ENCODE measurements around the gene NAGK.
"Not testable (repeated sequence)": the region's sequence is repeated elsewhere in the genome, so short reads cannot be mapped to it uniquely, and the experiment has no call there.

NAGK gene

DNA sequence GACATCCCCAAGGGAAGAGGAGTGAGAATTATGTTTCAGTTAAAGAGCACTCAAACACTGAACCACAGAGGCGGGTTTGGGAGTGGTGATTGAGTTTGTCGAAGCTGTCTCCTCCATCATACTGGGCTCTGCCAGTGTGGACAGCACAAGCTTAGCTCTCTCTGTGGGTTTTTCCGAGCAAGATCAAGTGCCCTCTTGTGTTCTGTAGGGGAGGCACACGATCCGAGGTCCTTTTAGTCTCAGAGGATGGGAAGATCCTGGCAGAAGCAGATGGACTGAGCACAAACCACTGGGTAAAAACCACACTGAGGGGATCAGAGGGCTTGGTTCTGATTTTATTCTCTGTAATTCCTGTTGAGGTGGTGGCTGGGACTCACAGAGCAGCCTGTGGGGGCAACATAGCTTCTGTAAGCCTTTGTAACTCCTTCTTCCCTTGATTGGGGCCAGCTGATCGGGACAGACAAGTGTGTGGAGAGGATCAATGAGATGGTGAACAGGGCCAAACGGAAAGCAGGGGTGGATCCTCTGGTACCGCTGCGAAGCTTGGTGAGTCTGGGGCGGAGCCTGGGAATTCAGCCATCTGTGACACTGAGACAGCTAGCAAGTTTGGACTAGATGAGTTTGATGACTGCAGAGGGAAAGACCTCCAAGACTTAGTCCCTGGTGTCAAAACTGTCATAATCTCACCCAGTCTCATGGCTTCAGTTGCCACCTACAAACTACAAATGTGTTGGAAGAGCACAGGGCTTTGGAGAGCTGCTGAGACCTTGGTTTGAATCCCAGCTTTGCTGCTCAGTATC, 2.0 kb downstream of the NAGK start:
- no peak for DNase-seq

DNA sequence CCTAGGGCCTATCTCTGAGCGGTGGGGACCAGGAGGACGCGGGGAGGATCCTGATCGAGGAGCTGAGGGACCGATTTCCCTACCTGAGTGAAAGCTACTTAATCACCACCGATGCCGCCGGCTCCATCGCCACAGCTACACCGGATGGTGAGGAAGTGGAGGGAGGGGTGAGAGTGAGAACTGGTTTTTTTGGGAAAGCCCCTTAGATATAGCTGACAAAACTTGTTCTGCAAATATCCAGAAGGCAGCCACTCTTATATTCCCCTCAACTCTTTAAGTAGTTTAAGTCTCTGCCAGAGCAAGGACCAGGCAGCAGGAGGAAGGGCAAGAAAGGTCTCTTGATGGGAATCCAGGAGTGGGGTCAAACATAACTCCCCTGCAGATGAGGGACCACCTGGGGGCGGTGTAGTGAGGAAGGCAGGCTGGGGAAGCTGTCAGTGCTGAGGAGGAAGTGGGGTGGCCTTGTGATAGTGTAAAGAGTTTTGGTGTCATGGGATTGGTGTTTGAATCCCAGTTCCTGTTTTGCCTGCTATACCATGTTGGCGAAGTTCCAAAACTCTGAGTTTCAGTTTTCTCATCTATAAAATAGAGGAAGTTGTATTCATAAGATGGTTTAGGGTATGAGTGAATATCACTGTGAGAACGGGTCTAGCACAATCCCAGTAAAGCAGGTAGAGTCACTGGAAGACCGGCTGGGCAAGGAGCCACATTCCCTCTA, 3.4 kb downstream of the NAGK start:
- no peak for DNase-seq

DNA sequence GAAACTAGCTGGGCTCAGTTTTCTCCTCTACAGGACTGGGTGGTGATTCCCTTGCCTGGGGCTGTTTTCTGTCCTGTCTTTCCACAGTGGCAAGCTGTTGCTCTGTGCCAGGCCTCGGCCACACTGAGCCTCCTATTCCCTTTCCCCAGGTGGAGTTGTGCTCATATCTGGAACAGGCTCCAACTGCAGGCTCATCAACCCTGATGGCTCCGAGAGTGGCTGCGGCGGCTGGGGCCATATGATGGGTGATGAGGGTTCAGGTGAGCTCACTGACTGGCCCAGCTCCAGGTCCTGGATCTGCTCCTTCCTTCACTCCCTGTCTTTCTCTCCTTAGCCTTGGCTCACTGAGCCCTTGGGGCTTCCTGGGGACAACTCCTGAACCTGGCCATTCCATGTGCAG, 4.0 kb downstream of the NAGK start:
- DNase-seq, result no peak

DNA sequence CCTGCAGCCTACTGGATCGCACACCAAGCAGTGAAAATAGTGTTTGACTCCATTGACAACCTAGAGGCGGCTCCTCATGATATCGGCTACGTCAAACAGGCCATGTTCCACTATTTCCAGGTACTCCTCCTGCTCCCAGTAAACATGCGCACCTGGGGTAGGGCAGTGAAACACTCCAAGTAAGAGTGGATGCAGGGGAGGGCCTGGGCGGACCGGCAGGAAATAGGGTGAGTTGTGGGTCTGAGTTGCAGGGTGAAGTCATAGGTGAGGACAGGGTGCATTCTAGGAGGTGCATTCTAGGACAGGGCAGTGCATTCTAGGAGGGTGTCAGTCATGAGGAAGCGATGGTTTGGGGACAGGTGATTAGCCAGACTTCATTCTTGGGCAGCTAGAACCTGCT, 5.0 kb downstream of the NAGK start:
- no peak for DNase-seq

DNA sequence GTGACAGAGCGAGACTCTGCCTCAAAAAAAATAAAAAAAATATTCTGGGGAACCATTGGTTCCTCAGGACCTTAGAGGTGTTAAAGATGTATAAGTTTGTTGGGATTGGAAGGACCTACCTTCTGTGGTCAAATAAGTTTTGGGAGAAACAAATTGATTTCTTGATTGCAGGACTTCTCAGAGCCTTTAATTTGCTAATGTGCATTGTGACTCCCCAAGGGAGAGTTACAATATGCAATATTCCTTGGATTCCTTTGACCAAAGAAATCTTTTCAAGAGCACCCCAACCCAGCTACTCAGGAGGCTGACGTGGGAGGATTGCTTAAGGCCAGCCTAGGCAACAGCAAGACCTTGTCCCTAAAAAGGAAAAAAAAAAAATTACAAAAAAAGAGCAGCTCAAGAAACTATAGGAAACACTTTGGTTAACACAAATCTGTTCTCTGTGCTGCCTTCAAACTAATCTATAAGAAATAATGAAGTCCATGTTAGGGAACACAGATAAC, 6.5 kb downstream of the NAGK start:
- DNase-seq, result no peak

DNA sequence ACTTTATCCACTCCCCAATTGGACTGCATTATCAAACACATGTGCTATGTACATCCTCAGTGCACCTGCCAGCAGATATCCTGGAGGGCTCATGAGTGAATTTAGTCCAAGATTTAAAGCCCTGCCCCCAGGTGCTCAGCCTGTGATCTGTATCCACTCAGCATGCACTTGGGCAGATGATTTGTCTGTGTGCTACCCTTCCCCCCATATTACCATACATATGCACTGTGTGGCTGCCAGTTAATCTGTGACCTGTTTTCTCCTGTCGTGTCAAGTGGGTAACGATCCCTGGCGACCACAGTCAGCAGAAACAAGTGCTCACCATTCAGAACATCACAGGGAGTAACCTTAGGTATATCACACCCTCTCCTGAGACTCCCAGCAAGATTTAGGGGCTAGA, 10.2 kb downstream of the NAGK start:
- no peak for DNase-seq

DNA sequence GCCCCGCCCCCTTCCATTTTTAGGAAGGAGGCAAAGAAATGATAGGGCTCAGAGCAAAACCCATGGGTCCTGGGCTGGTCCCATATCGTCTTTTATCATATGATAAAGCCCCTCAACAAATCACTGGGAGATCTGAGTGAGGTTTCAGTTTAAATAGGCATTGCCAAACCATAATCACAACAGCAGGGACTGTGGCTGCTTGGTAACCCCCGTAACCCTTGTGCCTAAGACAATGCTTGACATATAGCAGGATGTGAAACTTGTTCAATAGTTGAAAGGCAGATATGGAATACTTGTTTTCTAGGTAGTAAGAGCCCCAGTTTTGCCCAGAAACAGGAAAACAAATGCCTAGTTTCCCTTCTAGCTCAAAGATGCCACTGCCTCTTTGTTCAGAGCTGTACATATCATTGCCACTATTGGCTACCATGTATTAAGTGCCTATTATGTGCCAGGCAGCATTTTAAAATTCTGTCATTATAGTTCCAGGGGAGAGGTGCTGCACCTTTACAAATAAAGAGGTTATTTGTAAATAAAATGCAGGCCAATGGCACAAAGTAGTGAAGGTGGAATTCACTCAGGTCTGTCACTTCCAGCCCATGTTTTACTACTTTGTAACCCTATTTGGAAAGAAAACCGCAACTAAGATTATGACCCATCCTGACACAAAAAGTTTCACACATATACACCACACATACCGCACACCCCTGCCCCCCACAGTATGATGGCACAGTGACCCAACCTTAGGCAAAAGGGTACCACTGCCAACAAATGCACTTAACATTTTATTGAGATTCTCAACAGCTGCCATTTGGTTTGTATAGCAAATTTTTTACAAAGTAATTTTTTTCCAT, 14.2 kb downstream of the NAGK start:
- DNase-seq, result no peak

DNA sequence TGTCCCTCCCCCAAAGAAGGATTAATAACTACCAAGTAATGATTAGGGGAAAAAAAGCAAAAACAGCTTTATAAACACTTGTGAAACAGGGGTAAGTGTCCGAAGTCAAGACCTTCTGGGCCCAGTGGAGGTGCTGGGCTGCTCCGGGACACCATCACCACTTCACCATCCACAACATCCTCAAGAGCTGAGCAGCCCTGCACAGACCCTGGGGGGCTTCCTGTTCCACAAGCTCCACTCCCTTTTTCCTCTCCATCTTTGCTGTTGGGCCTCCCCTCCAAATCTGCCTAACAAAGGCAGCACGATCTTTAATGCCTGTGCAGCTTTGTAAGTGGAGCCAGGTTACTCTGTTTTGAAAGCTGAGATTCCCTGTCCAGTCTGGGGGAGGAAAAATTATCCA, 14.8 kb downstream of the NAGK start:
- not testable (repeated sequence) for DNase-seq

DNA sequence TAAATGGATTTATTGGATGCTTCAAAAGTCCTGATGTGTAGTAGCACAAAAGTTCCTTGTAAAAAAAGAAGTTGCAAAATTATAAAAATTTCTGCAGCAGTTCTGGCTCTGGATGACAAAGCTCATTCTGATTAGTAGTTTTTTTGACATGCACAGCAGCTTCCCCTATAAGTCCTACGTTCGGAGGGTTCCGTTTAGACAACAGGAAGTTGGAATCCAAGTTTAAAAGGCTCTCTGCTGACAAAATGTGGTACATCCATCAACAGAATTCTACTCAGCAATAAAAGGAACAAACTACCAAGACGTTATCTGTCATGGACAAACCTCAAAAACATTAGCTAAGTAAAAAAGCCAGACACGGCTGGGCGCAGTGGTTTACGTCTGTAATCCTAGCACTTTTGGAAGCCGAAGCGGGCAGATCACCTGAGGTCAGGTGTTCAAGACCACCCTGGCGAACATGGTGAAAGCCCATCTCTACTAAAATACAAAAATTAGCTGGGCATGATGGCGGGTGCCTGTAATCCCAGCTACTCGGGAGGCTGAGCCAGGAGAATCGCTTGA, 15.4 kb downstream of the NAGK start:
- not testable (repeated sequence) for DNase-seq

DNA sequence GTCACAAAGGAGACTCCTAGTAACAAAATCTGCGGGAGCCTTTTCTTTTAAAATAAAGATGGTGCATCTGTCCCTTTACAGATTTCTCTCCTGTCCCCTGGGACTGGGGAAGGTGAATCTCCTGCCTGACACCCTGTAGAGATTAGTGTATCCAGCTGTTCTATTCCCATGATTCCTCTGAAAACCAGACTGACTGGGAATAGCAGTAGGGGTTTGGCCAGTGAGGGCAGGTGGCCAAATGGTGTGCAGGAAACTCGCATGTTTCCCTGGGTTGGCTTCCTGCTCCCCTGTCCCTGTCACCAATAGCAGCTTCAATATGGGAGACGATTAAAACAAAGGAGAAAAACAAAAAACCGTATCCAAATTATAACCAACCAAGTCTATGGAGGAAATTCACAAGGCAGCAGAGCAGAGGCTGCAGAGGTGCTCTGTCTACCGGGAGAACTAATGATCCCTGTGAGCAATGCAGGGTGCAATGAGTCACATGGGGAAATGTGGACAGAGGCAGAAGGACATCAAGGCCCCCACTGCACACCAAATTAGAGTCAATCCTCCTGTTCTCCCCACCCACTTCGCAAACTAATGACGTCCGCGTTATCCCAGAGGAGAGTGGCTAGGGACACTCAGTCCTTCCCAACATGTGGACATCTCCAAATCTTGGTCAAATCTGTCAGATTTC, 17.0 kb downstream of the NAGK start:
- not testable (repeated sequence) for DNase-seq

DNA sequence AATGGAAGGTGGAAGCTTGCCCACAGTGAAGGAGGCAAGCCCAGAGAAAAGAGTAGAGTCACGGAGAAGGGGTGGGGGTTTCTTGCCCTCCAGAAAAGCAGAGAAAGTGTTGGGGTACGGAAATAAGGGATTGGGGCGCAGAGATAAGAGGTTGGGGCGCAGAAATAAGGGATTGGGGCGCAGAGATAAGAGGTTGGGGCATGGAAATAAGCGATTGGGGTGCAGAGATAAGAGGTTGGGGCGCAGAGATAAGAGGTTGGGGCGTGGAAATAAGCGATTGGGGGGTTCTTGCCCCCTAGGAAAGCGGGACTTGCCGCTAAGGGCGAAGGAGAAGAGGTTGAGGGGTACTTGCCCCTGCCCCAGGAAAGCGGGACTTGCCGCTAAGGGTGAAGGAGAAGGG, 21.0 kb downstream of the NAGK start:
- not testable (repeated sequence) for DNase-seq

DNA sequence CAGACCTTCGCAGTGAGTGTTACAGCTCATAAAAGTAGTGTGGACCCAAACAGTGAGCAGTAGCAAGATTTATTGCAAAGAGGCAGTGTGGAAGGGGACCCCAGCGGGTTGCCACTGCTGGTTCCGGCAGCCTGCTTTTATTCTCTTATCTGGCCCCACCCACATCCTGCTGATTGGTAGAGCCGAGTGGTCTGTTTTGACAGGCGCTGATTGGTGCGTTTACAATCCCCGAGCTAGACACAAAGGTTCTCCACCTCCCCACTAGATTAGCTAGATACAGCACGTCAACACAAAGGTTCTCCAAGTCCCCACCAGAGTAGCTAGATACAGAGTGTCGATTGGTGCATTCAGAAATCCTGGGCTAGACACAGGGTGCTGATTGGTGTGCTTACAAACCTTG, 23.4 kb downstream of the NAGK start:
- not testable (repeated sequence) for DNase-seq

DNA sequence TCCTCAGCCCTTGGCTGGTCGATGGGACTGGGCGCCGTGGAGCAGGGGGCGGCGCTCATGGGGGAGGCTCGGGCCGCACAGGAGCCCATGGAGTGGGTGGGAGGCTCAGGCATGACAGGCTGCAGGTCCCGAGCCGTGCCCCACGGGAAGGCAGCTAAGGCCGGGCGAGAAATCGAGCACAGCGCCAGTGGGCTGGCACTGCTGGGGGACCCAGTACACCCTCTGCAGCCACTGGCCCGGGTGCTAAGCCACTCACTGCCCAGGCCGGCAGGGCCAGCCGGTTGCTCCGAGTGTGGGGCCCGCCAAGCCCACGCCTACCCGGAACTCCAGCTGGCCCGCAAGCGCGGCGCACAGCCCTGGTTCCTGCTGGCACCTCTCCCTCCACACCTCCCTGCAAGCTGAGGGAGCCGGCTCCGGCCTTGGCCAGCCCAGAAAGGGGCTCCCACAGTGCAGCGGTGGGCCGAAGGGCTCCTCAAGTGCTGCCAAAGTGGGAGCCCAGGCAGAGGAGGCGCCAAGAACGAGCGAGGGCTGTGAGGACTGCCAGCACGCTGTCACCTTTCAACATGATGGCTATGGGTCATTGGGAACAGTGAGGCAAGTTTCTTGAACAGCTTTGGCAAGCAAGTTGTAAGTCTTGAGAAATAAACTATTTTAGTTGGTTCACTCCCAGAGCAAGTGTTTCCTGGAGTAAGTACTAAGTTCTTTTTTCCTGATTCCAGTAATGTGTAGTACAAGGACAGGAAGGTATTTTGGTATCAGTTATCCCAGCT, 24.2 kb downstream of the NAGK start:
- DNase-seq, result not testable (repeated sequence)

DNA sequence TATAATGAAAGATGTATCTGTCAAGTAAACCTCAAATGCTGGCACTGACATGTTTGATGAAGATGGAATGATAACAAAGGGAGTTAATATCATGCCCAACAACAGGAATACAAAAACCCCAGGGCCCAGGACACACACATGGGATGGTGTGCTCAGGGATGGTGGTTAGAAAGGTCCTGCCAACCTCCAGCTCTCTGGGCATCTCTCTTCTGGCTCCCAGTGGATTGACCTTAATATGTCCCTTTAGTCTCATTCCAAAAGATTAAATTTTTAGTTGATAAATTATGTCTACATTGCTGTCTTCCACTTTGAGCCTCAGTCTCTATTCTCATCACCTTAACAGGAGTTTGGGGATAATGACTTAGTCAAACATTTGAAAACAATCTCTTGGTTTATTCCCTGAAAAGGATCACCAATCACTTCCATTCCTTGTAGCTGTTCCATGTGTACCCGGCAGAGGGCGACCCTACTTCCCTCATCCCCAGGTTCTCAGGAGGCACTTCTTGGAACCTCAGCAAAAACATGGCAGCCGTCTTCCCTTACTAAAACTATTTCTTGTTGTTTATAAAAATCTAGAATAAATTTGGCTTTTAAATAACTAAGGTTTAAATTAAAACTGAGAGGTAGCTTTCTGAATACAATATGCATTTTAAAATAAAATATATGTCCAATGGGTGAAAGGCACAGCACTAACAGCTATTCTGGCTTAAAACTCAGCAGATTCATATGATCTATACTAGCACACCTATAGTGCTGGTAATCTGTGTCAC, 31.9 kb downstream of the NAGK start:
- peak; percentile 4 for DNase-seq

DNA sequence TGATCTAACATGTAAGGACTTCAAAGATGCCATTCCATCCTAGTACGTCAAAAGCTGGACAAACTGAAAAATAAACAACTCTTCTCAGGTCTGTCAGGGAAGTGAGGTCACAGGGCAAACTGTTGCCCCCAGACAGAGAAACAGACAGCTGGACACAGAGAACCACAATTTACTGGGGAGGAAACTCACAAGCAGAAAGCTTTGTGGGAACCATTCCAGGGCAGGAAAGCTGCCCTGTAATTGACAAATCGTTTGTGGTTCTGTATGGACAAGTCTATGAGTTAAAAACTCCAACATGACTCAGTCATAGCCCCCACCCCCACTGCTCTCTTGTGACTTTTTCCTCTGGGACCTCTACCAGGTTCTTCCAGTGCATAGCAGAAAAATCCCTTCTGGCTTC, 33.2 kb downstream of the NAGK start:
- no peak for DNase-seq

DNA sequence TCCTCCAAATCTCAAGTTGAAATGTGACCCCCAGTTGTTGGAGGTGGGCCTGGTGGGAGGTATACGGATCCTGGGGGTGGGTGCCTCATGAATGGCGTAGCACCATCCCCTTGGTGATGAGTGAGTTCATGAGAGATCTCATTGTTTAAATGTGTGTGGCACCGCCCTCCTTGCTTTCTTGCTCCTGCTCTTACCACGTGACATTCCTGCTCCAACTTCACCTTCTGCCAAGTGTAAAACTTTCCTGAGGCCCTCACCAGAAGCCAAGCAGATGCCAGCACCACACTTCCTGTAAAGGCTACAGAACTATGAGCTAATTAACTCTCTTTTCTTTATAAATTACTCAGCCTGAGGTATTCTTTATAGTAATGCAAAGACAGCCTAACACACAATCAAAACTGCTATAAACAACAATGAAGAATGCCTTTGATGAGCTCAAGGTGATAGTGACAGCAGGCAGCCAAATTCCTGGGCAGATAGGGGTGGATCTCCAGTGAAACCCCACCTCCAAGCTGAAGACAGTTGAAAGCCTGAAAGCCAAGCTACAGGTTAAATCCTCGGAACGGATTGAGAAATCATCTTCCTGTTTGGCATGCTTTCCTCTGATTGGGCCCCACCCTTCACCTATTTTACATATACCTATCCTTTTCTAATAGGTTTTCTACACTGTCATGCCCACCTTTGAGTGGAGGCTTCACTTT, 34.7 kb downstream of the NAGK start:
- no peak for DNase-seq

DNA sequence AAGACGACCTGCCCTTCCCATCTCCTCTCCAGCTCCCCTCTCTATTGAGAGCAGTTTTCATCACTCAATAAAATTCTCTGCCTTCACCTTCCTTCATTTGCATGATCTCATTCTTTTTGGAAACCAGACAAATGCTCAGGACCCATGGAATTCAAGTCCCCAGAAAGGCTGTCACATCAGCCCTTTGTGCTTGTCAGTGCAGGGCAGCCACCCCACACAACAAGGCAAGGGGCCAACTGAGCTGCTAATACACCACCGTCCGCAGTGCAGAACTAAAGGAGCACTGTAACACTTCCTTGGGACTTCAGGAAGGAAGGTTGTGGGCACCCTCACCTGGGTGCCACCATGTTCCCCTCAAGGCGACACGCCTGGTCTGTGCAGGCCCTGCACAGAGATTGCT, 35.4 kb downstream of the NAGK start:
- no peak for DNase-seq

DNA sequence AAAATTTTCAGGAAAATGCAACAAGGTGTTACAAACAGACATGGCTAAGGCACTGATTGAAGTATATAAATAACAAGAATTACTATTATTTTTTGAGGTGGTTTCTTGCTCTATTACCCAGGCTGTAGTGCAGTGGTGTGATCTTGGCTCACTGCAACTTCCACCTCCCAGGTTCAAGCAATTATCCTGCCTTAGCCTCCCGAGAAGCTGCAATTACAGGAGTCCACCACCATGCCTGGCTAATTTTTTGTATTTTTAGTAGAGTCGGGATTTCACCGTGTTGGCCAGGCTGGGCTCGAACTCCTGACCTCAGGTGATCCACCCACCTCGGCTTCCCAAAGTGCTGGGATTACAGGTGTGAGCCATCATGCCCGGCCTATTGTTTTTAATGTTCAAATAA, 38.0 kb downstream of the NAGK start:
- not testable (repeated sequence) for DNase-seq

DNA sequence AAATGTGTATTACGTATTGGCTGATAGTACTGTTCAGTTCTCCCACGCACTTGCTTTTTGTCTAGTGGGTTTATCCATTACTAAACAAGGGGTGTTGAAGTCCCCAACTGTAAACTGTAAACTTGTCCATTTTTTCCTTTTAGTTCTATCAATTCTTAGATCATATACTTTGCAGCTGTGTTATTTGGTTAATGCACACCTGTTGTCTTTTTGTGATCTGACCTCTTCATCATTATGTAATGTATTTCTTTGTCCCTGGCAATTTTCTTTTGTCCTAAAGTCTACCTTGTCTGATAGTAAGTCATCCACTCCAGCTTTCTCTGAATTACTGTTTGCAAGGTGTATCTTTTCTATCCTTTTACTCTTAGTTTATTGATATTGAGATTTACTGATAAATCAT, 39.6 kb downstream of the NAGK start:
- no peak for DNase-seq

DNA sequence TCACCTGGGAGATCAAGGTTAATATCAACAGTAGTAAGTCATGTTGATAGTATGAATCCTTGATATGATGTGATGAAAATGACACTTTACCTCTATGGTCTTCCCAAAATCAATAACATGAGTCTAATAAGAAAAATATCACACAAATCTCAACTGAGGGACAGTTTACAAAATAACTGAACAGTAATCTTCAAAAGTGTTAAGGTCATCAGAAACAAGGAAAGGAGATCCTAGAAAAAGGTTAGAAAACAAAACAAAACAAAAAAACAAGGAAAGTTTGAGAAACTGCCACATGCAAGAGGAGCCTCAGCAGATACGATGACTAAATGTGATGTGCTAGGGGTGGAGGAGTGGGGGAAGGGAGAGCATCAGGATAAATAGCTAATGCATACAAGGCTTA, 45.4 kb downstream of the NAGK start:
- no peak for DNase-seq

Measured in NCI-H1092 (cell line).